Measurements from ENCODE around the gene STPG3.

The STPG3 gene

GRCh38 chr9:137245450-137246421, 5.3 kb upstream of the STPG3 start:
- no peak for DNase-seq (ENCODE audit: low read depth)

- DNase-seq (ENCODE audit: low read depth) = no peak
Observed at GRCh38 chr9:137247135-137247915, 3.8 kb upstream of the STPG3 start.

GRCh38 chr9:137247916-137248175, 3.2 kb upstream of the STPG3 start:
- no peak for DNase-seq (ENCODE audit: low read depth)

GRCh38 chr9:137250329-137251193, 525 bp upstream of the STPG3 start:
- DNase-seq (ENCODE audit: low read depth) = no peak

GRCh38 chr9:137251490-137252268, 593 bp downstream of the STPG3 start:
- DNase-seq (ENCODE audit: low read depth) = no peak

- DNase-seq (ENCODE audit: low read depth) = no peak
Observed at GRCh38 chr9:137252555-137253506, 1.7 kb downstream of the STPG3 start.

- no peak for DNase-seq (ENCODE audit: low read depth)
Observed at GRCh38 chr9:137253717-137254623, 2.9 kb downstream of the STPG3 start.

- peak; percentile 68 for DNase-seq (ENCODE audit: low read depth)
Observed at GRCh38 chr9:137254624-137255447, 3.8 kb downstream of the STPG3 start, which contains the start of gene NELFB. Gene NELFB (plus strand): TSS chr9:137255327.

- no peak for DNase-seq (ENCODE audit: low read depth)
Observed at GRCh38 chr9:137255448-137256114, 4.5 kb downstream of the STPG3 start.

- DNase-seq (ENCODE audit: low read depth) = no peak
Observed at GRCh38 chr9:137256362-137256761, 5.3 kb downstream of the STPG3 start.

- no peak for DNase-seq (ENCODE audit: low read depth)
Observed at GRCh38 chr9:137256856-137257255, 5.8 kb downstream of the STPG3 start.

GRCh38 chr9:137262173-137262908, 11.3 kb downstream of the STPG3 start:
- peak; percentile 18 for DNase-seq (ENCODE audit: low read depth)

GRCh38 chr9:137262909-137263285, 11.8 kb downstream of the STPG3 start:
- DNase-seq (ENCODE audit: low read depth) = no peak

- no peak for DNase-seq (ENCODE audit: low read depth)
Observed at GRCh38 chr9:137263506-137263905, 12.4 kb downstream of the STPG3 start.

- DNase-seq (ENCODE audit: low read depth) = no peak
Observed at GRCh38 chr9:137264067-137264466, 13.0 kb downstream of the STPG3 start.

GRCh38 chr9:137265496-137266161, 14.5 kb downstream of the STPG3 start:
- no peak for DNase-seq (ENCODE audit: low read depth)

GRCh38 chr9:137266162-137266527, 15.1 kb downstream of the STPG3 start:
- no peak for DNase-seq (ENCODE audit: low read depth)

Data from fibroblast of the conjunctiva (primary cell).